Progenitor cell of endocrine pancreas (in vitro differentiated cells): ENCODE measurements around the gene FAM131C. TPM values are rescaled to one million over a fixed set of nuclear protein-coding genes. Genes with fewer than 3 reads are reported as not detected.
A peak's percentile ranks its signal among the peaks of the same experiment; 100 is the strongest.

Experiments
- DNase-seq: peaks from one replicate; pipeline ENCODE4 v3.0.0; 2021; ENCODE audit warnings: low spot score; ENCODE audit not compliant: unreplicated experiment
- H3K27ac Mint-ChIP-seq: 2 replicates; pipeline ENCODE4 v1.8.0; 2021; ENCODE audit warnings: mild to moderate bottlenecking, moderate library complexity, mixed read lengths
- H3K27me3 Mint-ChIP-seq: 2 replicates; pipeline ENCODE4 v1.8.0; 2021; ENCODE audit warnings: mixed read lengths
- H3K36me3 Mint-ChIP-seq: 2 replicates; pipeline ENCODE4 v1.8.0; 2022; ENCODE audit warnings: mixed read lengths; ENCODE audit not compliant: insufficient read depth
- H3K4me1 Mint-ChIP-seq: 2 replicates; pipeline ENCODE4 v1.8.0; 2021; ENCODE audit warnings: low read depth, mixed read lengths
- H3K4me3 Mint-ChIP-seq: 2 replicates; pipeline ENCODE4 v1.8.0; 2021; ENCODE audit warnings: low read depth, mild to moderate bottlenecking, moderate library complexity, mixed read lengths
- H3K9me3 Mint-ChIP-seq: 2 replicates; pipeline ENCODE4 v1.8.0; 2021; ENCODE audit warnings: low read depth, mixed read lengths
- CTCF ChIP-seq: fragments of 200-600 bp; sonication (generic); IDR thresholded peaks from one replicate; pipeline ENCODE4 v1.5.0; 2021; ENCODE audit warnings: antibody characterized with exemption, mild to moderate bottlenecking; ENCODE audit not compliant: unreplicated experiment
- total RNA-seq: library from RNA; stranded (reverse); gene quantifications from 2 replicates; pipeline ENCODE4 v1.2.1, GENCODE V29; 2021

FAM131C gene
- total RNA-seq, 1 donor from 2014 or later, result 1.2 TPM

GRCh38 chr1:16076031-16076864 lies 2.8 kb upstream of the FAM131C start:
- no peak overlapping the region for H3K4me3 Mint-ChIP-seq
- H3K4me1 Mint-ChIP-seq, result peaks cover 7% of the 10 kb centered on the region
- H3K27me3 Mint-ChIP-seq, result peaks cover 19% of the 10 kb centered on the region
- no peaks in the 10 kb centered on the region for H3K36me3 Mint-ChIP-seq
- H3K9me3 Mint-ChIP-seq, result no peaks in the 10 kb centered on the region
- no peak overlapping the region for H3K27ac Mint-ChIP-seq
- TF ChIP-seq CTCF, result no peak
- DNase-seq, result no peak

GRCh38 chr1:16075337-16076030 lies 2.0 kb upstream of the FAM131C start:
- Mint-ChIP-seq H3K36me3 (no peaks in the 10 kb centered on the region), H3K4me1 (peaks cover 7% of the 10 kb centered on the region), H3K27ac (no peak overlapping the region), H3K27me3 (peaks cover 19% of the 10 kb centered on the region), H3K9me3 (no peaks in the 10 kb centered on the region), H3K4me3 (no peak overlapping the region)
- no peak for TF ChIP-seq CTCF
- no peak for DNase-seq

- H3K27me3 Mint-ChIP-seq, result peaks cover 19% of the 10 kb centered on the region
- H3K9me3 Mint-ChIP-seq, result no peaks in the 10 kb centered on the region
- peaks cover 7% of the 10 kb centered on the region for H3K4me1 Mint-ChIP-seq
- DNase-seq, result no peak
- H3K36me3 Mint-ChIP-seq, result no peaks in the 10 kb centered on the region
- no peak for TF ChIP-seq CTCF
- no peak overlapping the region for H3K27ac Mint-ChIP-seq
- H3K4me3 Mint-ChIP-seq, result peak overlapping the region; percentile 67
Observed at GRCh38 chr1:16074217-16074616, 766 bp upstream of the FAM131C start.

- peak; percentile 26 for TF ChIP-seq CTCF
- peaks cover 11% of the 10 kb centered on the region for H3K4me1 Mint-ChIP-seq
- DNase-seq, result no peak
- H3K27me3 Mint-ChIP-seq, result peaks cover 19% of the 10 kb centered on the region
- H3K36me3 Mint-ChIP-seq, result no peaks in the 10 kb centered on the region
- H3K27ac Mint-ChIP-seq, result no peak overlapping the region
- no peaks in the 10 kb centered on the region for H3K9me3 Mint-ChIP-seq
- peak overlapping the region; percentile 29 for H3K4me3 Mint-ChIP-seq
Observed at GRCh38 chr1:16072616-16073484, 601 bp downstream of the FAM131C start.

- Mint-ChIP-seq H3K27me3 (peaks cover 19% of the 10 kb centered on the region), H3K27ac (no peak overlapping the region), H3K36me3 (no peaks in the 10 kb centered on the region), H3K9me3 (no peaks in the 10 kb centered on the region), H3K4me1 (peaks cover 18% of the 10 kb centered on the region), H3K4me3 (peak overlapping the region; percentile 26)
- TF ChIP-seq CTCF, result no peak
- no peak for DNase-seq
Observed at GRCh38 chr1:16072095-16072494, 1.4 kb downstream of the FAM131C start.
